Keratinocyte (primary cell): Measurements from ENCODE around the gene BANP. TPM values are rescaled to one million over a fixed set of nuclear protein-coding genes. Genes with fewer than 3 reads are reported as not detected.

Experiments used
- DNase-seq: peaks from one replicate; pipeline ENCODE4 v3.0.0-alpha.2; 2011; ENCODE audit warnings: low read depth, missing footprints, low spot score
- FAIRE-seq: peaks from 2 replicates; lab custom pipeline; 2011; peaks lifted over from hg19 to GRCh38; lab: Jason Lieb, UNC
- H2AFZ ChIP-seq: 2 replicates; pipeline ENCODE4 v1.6.0; 2012; ENCODE audit warnings: low read length, control low read depth, inconsistent platforms; ENCODE audit not compliant: control insufficient read depth
- H3K27ac ChIP-seq: 2 replicates; pipeline ENCODE4 v1.5.1; 2011; ENCODE audit warnings: low read length; ENCODE audit not compliant: control insufficient read depth, insufficient read depth
- H3K27me3 ChIP-seq: 3 replicates; pipeline ENCODE4 v1.6.0; 2011; ENCODE audit warnings: low read length; ENCODE audit not compliant: control insufficient read depth, insufficient read depth; ENCODE audit errors: extremely low read depth
- H3K36me3 ChIP-seq, 2 experiments: 2 replicates in 1 of 2; 3 replicates in 1 of 2; pipeline ENCODE4 v1.5.1; 2011; ENCODE audit warnings: low read length in 2 of 2, mild to moderate bottlenecking in 1 of 2; ENCODE audit not compliant: control insufficient read depth in 2 of 2, insufficient read depth in 2 of 2; ENCODE audit errors: extremely low read depth in 1 of 2
- H3K4me1 ChIP-seq: 3 replicates; pipeline ENCODE4 v1.5.1; 2011; ENCODE audit warnings: low read length; ENCODE audit not compliant: control insufficient read depth, insufficient read depth; ENCODE audit errors: extremely low read depth
- H3K4me2 ChIP-seq: 3 replicates; pipeline ENCODE4 v1.6.0; 2011; ENCODE audit warnings: low read depth, low read length; ENCODE audit not compliant: control insufficient read depth, insufficient read depth; ENCODE audit errors: extremely low read depth
- H3K4me3 ChIP-seq, 3 experiments: fragments of 200-600 bp in 1 of 3; sonication (generic) in 1 of 3; 2 replicates in 2 of 3; 3 replicates in 1 of 3; pipeline ENCODE4 v1.5.1; 2011 to 2016; ENCODE audit warnings: low read length in 3 of 3, mild to moderate bottlenecking in 3 of 3, control low read depth in 2 of 3, inconsistent platforms in 1 of 3, low read depth in 1 of 3, mixed read lengths in 1 of 3, mixed run types in 1 of 3, moderate library complexity in 1 of 3; ENCODE audit not compliant: control insufficient read depth in 2 of 3, insufficient read depth in 2 of 3; ENCODE audit errors: extremely low read depth in 1 of 3
- H3K79me2 ChIP-seq: 2 replicates; pipeline ENCODE4 v1.6.0; 2012; ENCODE audit warnings: low read length; ENCODE audit not compliant: control insufficient read depth, insufficient read depth
- H3K9ac ChIP-seq: 3 replicates; pipeline ENCODE4 v1.6.0; 2011; ENCODE audit warnings: low read length; ENCODE audit not compliant: control insufficient read depth, insufficient read depth; ENCODE audit errors: extremely low read depth
- H3K9me1 ChIP-seq: 3 replicates; pipeline ENCODE4 v1.6.0; 2011; ENCODE audit warnings: low read length; ENCODE audit not compliant: control insufficient read depth, insufficient read depth; ENCODE audit errors: extremely low read depth
- H3K9me3 ChIP-seq: 2 replicates; pipeline ENCODE4 v1.5.1; 2012; ENCODE audit warnings: low read depth, low read length; ENCODE audit not compliant: control insufficient read depth
- H4K20me1 ChIP-seq: 3 replicates; pipeline ENCODE4 v1.6.0; 2011; ENCODE audit warnings: low read length; ENCODE audit not compliant: control insufficient read depth, insufficient read depth; ENCODE audit errors: extremely low read depth
- EZH2 ChIP-seq: IDR thresholded peaks from one replicate; pipeline ENCODE4 v1.6.1; 2012; ENCODE audit warnings: inconsistent platforms, mild to moderate bottlenecking, low read length, moderate library complexity
- dilution Hi-C: fragments of 300-500 bp; cut with MboI; formaldehyde crosslinking; loops from one replicate; pipeline ENCODE4 v1.7.0; 2020; ENCODE audit warnings: low sequenced_read_pairs; ENCODE audit not compliant: extremely low pct_ligation_motif_present
- polyA plus RNA-seq, 5 experiments: library from polyadenylated mRNA; depleted of rRNA in 3 of 5; stranded (reverse) in 3 of 5; stranded (forward) in 1 of 5; unstranded in 1 of 5; fragments of >200 nt; gene quantifications; 1 replicate in 1 of 5; 2 replicates in 3 of 5; 3 replicates in 1 of 5; pipeline versions ENCODE4 v1.2.1 to v1.2.3, GENCODE V29; 2011 to 2012; ENCODE audit warnings: missing spikeins in 2 of 5, low read depth in 1 of 5, low replicate concordance in 1 of 5
- TF ChIP-seq, protein P1 (sequence below), 3 experiments: IDR thresholded peaks in 1 of 3; conservative IDR thresholded peaks in 1 of 3; optimal IDR thresholded peaks in 1 of 3; 2 replicates in 2 of 3; 3 replicates in 1 of 3; pipeline versions ENCODE3 to v1.5.1; 2011; ENCODE audit warnings: low read length in 3 of 3, mild to moderate bottlenecking in 3 of 3, moderate library complexity in 2 of 3, control low read depth in 1 of 3, inconsistent platforms in 1 of 3; ENCODE audit not compliant: insufficient read depth in 2 of 3; ENCODE audit errors: extremely low read depth in 1 of 3

The BANP gene
- polyA plus RNA-seq, 1 donor (not counting 4 experiments of a cell fraction or from before 2014, with no cell fraction given), result 10.8 TPM

DNA sequence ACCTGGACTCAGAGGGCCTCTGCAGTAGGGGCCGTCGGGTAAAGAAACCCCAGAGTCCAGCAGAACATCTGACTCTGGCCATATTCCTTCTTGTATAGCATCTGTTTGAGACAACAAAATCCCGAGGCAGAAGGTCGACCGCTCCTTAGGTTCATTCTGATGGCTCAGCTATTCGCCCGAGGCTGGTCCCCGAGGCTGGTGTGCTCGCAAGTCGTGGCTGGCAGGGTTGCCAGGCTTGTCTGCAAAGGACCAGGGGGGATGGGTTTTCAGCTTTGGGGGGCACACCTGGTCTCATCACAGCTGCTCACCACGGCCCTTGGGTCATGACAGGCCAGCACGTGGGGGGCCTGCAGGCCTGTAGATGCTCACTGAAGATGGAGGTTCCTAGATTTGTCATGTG, 119.1 kb downstream of the BANP start:
- FAIRE-seq (no peak), DNase-seq (no peak)
- H3K27ac ChIP-seq, result no peak overlapping the region
- H3K36me3 ChIP-seq, result peaks cover 2 to 12% of the 10 kb centered on the region in 2 experiments
- no peaks in the 10 kb centered on the region for H3K9me1 ChIP-seq
- H3K4me3 ChIP-seq, result no peak overlapping the region
- H3K4me2 ChIP-seq, result no peak overlapping the region
- H3K9ac ChIP-seq, result no peak overlapping the region
- H3K27me3 ChIP-seq, result no peaks in the 10 kb centered on the region
- no peaks in the 10 kb centered on the region for H4K20me1 ChIP-seq
- no peaks in the 10 kb centered on the region for H3K79me2 ChIP-seq
- H3K4me1 ChIP-seq, result no peaks in the 10 kb centered on the region
- H2AFZ ChIP-seq, result no peak overlapping the region
- dilution Hi-C loops, result no loop called here
- TF ChIP-seq, protein P1, sequence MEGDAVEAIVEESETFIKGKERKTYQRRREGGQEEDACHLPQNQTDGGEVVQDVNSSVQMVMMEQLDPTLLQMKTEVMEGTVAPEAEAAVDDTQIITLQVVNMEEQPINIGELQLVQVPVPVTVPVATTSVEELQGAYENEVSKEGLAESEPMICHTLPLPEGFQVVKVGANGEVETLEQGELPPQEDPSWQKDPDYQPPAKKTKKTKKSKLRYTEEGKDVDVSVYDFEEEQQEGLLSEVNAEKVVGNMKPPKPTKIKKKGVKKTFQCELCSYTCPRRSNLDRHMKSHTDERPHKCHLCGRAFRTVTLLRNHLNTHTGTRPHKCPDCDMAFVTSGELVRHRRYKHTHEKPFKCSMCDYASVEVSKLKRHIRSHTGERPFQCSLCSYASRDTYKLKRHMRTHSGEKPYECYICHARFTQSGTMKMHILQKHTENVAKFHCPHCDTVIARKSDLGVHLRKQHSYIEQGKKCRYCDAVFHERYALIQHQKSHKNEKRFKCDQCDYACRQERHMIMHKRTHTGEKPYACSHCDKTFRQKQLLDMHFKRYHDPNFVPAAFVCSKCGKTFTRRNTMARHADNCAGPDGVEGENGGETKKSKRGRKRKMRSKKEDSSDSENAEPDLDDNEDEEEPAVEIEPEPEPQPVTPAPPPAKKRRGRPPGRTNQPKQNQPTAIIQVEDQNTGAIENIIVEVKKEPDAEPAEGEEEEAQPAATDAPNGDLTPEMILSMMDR (optimal IDR thresholded peaks at IDR 0.05 in 1 of 3, IDR thresholded peaks at IDR 0.05 in 1 of 3, conservative IDR thresholded peaks at IDR 0.05 in 1 of 3; ENCODE audit: extremely low read depth in 1 of 3, insufficient read depth in 2 of 3, low read length in 3 of 3), result no peak
- no peak for TF ChIP-seq EZH2
- H3K9me3 ChIP-seq, result no peaks in the 10 kb centered on the region

DNA sequence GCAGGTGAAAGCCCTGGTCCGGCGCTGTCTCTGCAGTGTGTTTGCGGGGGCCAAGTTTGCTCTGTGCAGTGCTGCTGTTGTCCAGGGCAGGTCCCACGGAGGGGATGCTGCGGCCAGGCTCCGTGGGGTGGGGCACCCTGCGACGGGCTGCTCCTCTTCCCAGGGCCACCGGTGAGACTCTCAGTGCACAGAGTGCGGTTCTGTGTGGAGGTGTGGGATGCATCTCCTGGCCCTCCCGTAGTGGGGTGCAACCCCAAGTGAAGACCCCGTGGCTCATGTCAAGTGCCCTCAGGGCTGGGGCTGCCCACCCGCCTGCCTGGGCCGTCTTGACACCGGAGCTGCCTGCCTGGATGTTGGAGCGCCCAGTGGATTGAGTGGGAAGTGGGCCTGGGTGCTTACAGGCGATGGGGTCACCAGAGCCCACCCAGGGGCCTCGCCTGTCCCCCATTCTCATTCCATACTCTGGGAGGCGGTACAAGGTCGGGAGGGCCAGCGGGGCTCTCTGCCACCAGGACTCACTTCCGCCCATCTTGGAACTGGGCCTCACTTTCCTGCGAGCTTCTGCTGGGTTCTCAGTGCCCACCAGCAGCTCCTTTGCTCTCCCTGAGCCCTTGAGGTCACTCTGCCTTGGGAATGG, 119.9 kb downstream of the BANP start:
- dilution Hi-C loops, result no loop called here
- Histone ChIP-seq H2AFZ (no peak overlapping the region), H3K9me3 (no peaks in the 10 kb centered on the region), H3K79me2 (no peaks in the 10 kb centered on the region), H3K27ac (no peak overlapping the region), H3K36me3 (peaks cover 2 to 9% of the 10 kb centered on the region in 2 experiments), H4K20me1 (no peaks in the 10 kb centered on the region), H3K9me1 (no peaks in the 10 kb centered on the region), H3K9ac (no peak overlapping the region), H3K4me2 (no peak overlapping the region), H3K4me3 (no peak overlapping the region), H3K27me3 (no peaks in the 10 kb centered on the region), H3K4me1 (no peaks in the 10 kb centered on the region)
- no peak for FAIRE-seq
- TF ChIP-seq, protein P1 (optimal IDR thresholded peaks at IDR 0.05 in 1 of 3, IDR thresholded peaks at IDR 0.05 in 1 of 3, conservative IDR thresholded peaks at IDR 0.05 in 1 of 3; ENCODE audit: extremely low read depth in 1 of 3, insufficient read depth in 2 of 3, low read length in 3 of 3), result no peak
- TF ChIP-seq EZH2, result no peak
- DNase-seq, result no peak
